GM18526 (cell line): ENCODE measurements around the gene VARS2.
A peak's percentile ranks its signal among the peaks of the same experiment; 100 is the strongest.

Source experiments
- POLR2A ChIP-seq: IDR thresholded peaks from 3 replicates; pipeline ENCODE4 v1.6.1; 2011; ENCODE audit not compliant: insufficient read length; ENCODE audit errors: extremely low read depth

Gene VARS2

GRCh38 chr6:30937265-30937664 lies 23.2 kb downstream of the VARS2 start:
- no peak for TF ChIP-seq POLR2A

- no peak for TF ChIP-seq POLR2A
Observed at GRCh38 chr6:30938730-30939129, 24.7 kb downstream of the VARS2 start.

GRCh38 chr6:30939473-30939872 lies 25.4 kb downstream of the VARS2 start:
- TF ChIP-seq POLR2A = no peak

- TF ChIP-seq POLR2A = no peak
Observed at GRCh38 chr6:30940361-30940986, 26.4 kb downstream of the VARS2 start, which contains the start of gene MUCL3. Gene MUCL3 (plus strand): TSS chr6:30940973. CDS start chr6:30941000, 27 bp downstream.

- TF ChIP-seq POLR2A = no peak
Observed at GRCh38 chr6:30942338-30943060, 28.5 kb downstream of the VARS2 start.

- no peak for TF ChIP-seq POLR2A
Observed at GRCh38 chr6:30944051-30944450, 30.0 kb downstream of the VARS2 start.

GRCh38 chr6:30945281-30945680 lies 31.2 kb downstream of the VARS2 start:
- no peak for TF ChIP-seq POLR2A

GRCh38 chr6:30947231-30947630 lies 33.2 kb downstream of the VARS2 start:
- TF ChIP-seq POLR2A = no peak

GRCh38 chr6:30948811-30949210 lies 34.8 kb downstream of the VARS2 start:
- no peak for TF ChIP-seq POLR2A

- no peak for TF ChIP-seq POLR2A
Observed at GRCh38 chr6:30951907-30952469, 38.0 kb downstream of the VARS2 start.

- no peak for TF ChIP-seq POLR2A
Observed at GRCh38 chr6:30954631-30955366, 40.8 kb downstream of the VARS2 start.

- peak; percentile 69 for TF ChIP-seq POLR2A
Observed at GRCh38 chr6:30955367-30956042, 41.5 kb downstream of the VARS2 start.

- no peak for TF ChIP-seq POLR2A
Observed at GRCh38 chr6:30957716-30958115, 43.7 kb downstream of the VARS2 start.

GRCh38 chr6:30960907-30961673 lies 47.1 kb downstream of the VARS2 start:
- no peak for TF ChIP-seq POLR2A

- no peak for TF ChIP-seq POLR2A
Observed at GRCh38 chr6:30962716-30963115, 48.7 kb downstream of the VARS2 start.

- TF ChIP-seq POLR2A = no peak
Observed at GRCh38 chr6:30963641-30964040, 49.6 kb downstream of the VARS2 start.
